Activated CD8-positive, alpha-beta T cell treated with anti-CD3 and anti-CD28 coated beads, Interleukin-2, amount 10 ng/mL, durations not matched to agents 7 days and 5 days (primary cell): Measurements from ENCODE around the gene SNX12. TPM values are rescaled to one million over a fixed set of nuclear protein-coding genes. Genes with fewer than 3 reads are reported as not detected.

ENCODE experiments used
- ATAC-seq: fragments of 150-1000 bp; cut with Tn5 transposase; one replicate; pipeline ENCODE4 v1.10.0; 2021; ENCODE audit warnings: moderate library complexity
- CTCF ChIA-PET: fragments of 350-600 bp; sonication (Branson Sonifier 250); formaldehyde crosslinking; loops from one replicate; lab custom pipeline; 2021; ENCODE audit warnings: antibody characterized with exemption; lab: Charles Lee
- POLR2A ChIA-PET: fragments of 350-600 bp; sonication (Branson Sonifier 250); formaldehyde crosslinking; loops from one replicate; lab custom pipeline; 2021; ENCODE audit warnings: antibody characterized with exemption; lab: Charles Lee
- DNase-seq: peaks from one replicate; pipeline ENCODE4 v3.0.0-alpha.2; 2020
- H3K27ac Mint-ChIP-seq: one replicate; pipeline ENCODE4 v1.8.0; 2021; ENCODE audit warnings: mild to moderate bottlenecking, mixed read lengths
- H3K27me3 Mint-ChIP-seq: one replicate; pipeline ENCODE4 v1.8.0; 2021; ENCODE audit warnings: low read depth, mixed read lengths
- H3K36me3 Mint-ChIP-seq: one replicate; pipeline ENCODE4 v1.8.0; 2021; ENCODE audit warnings: low read depth, mixed read lengths
- H3K4me1 Mint-ChIP-seq: one replicate; pipeline ENCODE4 v1.8.0; 2021; ENCODE audit warnings: low read depth, mixed read lengths
- H3K4me3 Mint-ChIP-seq: one replicate; pipeline ENCODE4 v1.8.0; 2021; ENCODE audit warnings: mild to moderate bottlenecking, mixed read lengths
- H3K9me3 Mint-ChIP-seq: one replicate; pipeline ENCODE4 v1.8.0; 2022; ENCODE audit warnings: mixed read lengths; ENCODE audit not compliant: insufficient read depth
- total RNA-seq, 2 experiments: library from RNA; stranded (reverse); gene quantifications; one replicate each; pipeline ENCODE4 v1.2.3, GENCODE V29; 2021

SNX12 gene
- total RNA-seq, 2 experiments from 2014 or later = 38.9 to 46.9 TPM

GRCh38 chrX:71103110-71103983 is 35.2 kb upstream of the SNX12 start:
- DNase-seq (peak; percentile 72), ATAC-seq (peak; percentile 44)
- Mint-ChIP-seq H3K4me3 (peak overlapping the region; percentile 84), H3K27me3 (no peaks in the 10 kb centered on the region), H3K36me3 (peaks cover 41% of the 10 kb centered on the region), H3K4me1 (peaks cover 80% of the 10 kb centered on the region), H3K9me3 (no peaks in the 10 kb centered on the region), H3K27ac (peak overlapping the region; percentile 95)
- POLR2A ChIA-PET = interaction anchor here (5.2 kb wide), 2 partner anchors 9 to 16 kb away, joined by 58 to 89 read pairs; partner anchors contain the start of genes IL2RG and MED12
- CTCF ChIA-PET = interaction anchor here (1.1 to 8.4 kb wide), 3 partner anchors 8 to 26 kb away, joined by 3 to 90 read pairs (median 40); partner anchors contain the start of gene MED12

- Mint-ChIP-seq H3K36me3 (peaks cover 30% of the 10 kb centered on the region), H3K27me3 (no peaks in the 10 kb centered on the region), H3K4me1 (peaks cover 77% of the 10 kb centered on the region), H3K27ac (peak overlapping the region; percentile 95), H3K4me3 (no peak overlapping the region), H3K9me3 (no peaks in the 10 kb centered on the region)
- no peak for DNase-seq
- POLR2A ChIA-PET = interaction anchor here (0.7 to 5.2 kb wide), 3 partner anchors 10 to 27 kb away, joined by 3 to 89 read pairs (median 58); partner anchors contain the start of genes IL2RG and MED12
- CTCF ChIA-PET = interaction anchor here (0.9 to 8.4 kb wide), 6 partner anchors 10 to 132 kb away, joined by 3 to 90 read pairs (median 16); partner anchors contain the start of genes IL2RG and MED12
- no peak for ATAC-seq
Measured at GRCh38 chrX:71102292-71102691, 34.2 kb upstream of the SNX12 start.

GRCh38 chrX:71100581-71101505 is 32.7 kb upstream of the SNX12 start:
- peaks cover 69% of the 10 kb centered on the region for H3K4me1 Mint-ChIP-seq
- DNase-seq (peak; percentile 40), ATAC-seq (no peak)
- no peaks in the 10 kb centered on the region for H3K9me3 Mint-ChIP-seq
- ChIA-PET POLR2A (interaction anchor here (0.8 to 5.2 kb wide), 3 partner anchors 11 to 28 kb away, joined by 3 to 89 read pairs (median 58); partner anchors contain the start of genes IL2RG and MED12), CTCF (interaction anchor here (1.2 to 8.4 kb wide), 6 partner anchors 9 to 82 kb away, joined by 3 to 90 read pairs (median 18); partner anchors contain the start of genes IL2RG and MED12)
- H3K36me3 Mint-ChIP-seq = peaks cover 19% of the 10 kb centered on the region
- H3K27me3 Mint-ChIP-seq = no peaks in the 10 kb centered on the region
- peak overlapping the region; percentile 57 for H3K27ac Mint-ChIP-seq
- no peak overlapping the region for H3K4me3 Mint-ChIP-seq

- H3K27me3 Mint-ChIP-seq = no peaks in the 10 kb centered on the region
- DNase-seq (no peak), ATAC-seq (no peak)
- no peaks in the 10 kb centered on the region for H3K9me3 Mint-ChIP-seq
- H3K36me3 Mint-ChIP-seq = peaks cover 13% of the 10 kb centered on the region
- ChIA-PET POLR2A (interaction anchor here (0.6 to 5.2 kb wide), 5 partner anchors 8 to 30 kb away, joined by 3 to 89 read pairs (median 5); partner anchors contain the start of genes IL2RG and MED12), CTCF (interaction anchor here (0.8 to 8.4 kb wide), 8 partner anchors 10 to 129 kb away, joined by 3 to 90 read pairs (median 6); partner anchors contain the start of genes IL2RG and MED12)
- no peak overlapping the region for H3K4me3 Mint-ChIP-seq
- H3K27ac Mint-ChIP-seq = no peak overlapping the region
- H3K4me1 Mint-ChIP-seq = peaks cover 68% of the 10 kb centered on the region
Measured at GRCh38 chrX:71099736-71100135, 31.6 kb upstream of the SNX12 start.

GRCh38 chrX:71098951-71099506 is 30.9 kb upstream of the SNX12 start:
- Mint-ChIP-seq H3K27ac (no peak overlapping the region), H3K4me1 (peaks cover 64% of the 10 kb centered on the region), H3K4me3 (no peak overlapping the region), H3K9me3 (no peaks in the 10 kb centered on the region), H3K36me3 (peaks cover 7% of the 10 kb centered on the region), H3K27me3 (no peaks in the 10 kb centered on the region)
- DNase-seq = no peak
- CTCF ChIA-PET = interaction anchor here (0.8 to 8.4 kb wide), 7 partner anchors 13 to 129 kb away, joined by 3 to 90 read pairs (median 5); partner anchors contain the start of genes IL2RG and MED12
- POLR2A ChIA-PET = interaction anchor here (0.6 to 5.2 kb wide), 5 partner anchors 9 to 31 kb away, joined by 3 to 89 read pairs (median 5); partner anchors contain the start of genes IL2RG and MED12
- no peak for ATAC-seq

GRCh38 chrX:71098302-71098701 is 30.2 kb upstream of the SNX12 start:
- Mint-ChIP-seq H3K9me3 (no peaks in the 10 kb centered on the region), H3K27ac (no peak overlapping the region), H3K27me3 (no peaks in the 10 kb centered on the region), H3K36me3 (peaks cover 2% of the 10 kb centered on the region), H3K4me1 (peaks cover 57% of the 10 kb centered on the region), H3K4me3 (no peak overlapping the region)
- DNase-seq (peak; percentile 81), ATAC-seq (peak; percentile 45)
- CTCF ChIA-PET = interaction anchor here (1.1 to 1.5 kb wide), 2 partner anchors 24 to 31 kb away, joined by 3 to 7 read pairs; no protein-coding TSS in a partner anchor
- POLR2A ChIA-PET = interaction anchor here (1.4 to 1.5 kb wide), 2 partner anchors 13 to 20 kb away, joined by 8 to 13 read pairs; partner anchors contain the start of genes IL2RG and MED12

GRCh38 chrX:71096760-71097032 is 28.6 kb upstream of the SNX12 start:
- CTCF ChIA-PET = interaction anchor here (0.6 to 1.8 kb wide), 4 partner anchors 11 to 82 kb away, joined by 3 to 10 read pairs (median 6); partner anchors contain the start of gene MED12
- ATAC-seq (no peak), DNase-seq (no peak)
- Mint-ChIP-seq H3K36me3 (peaks cover 2% of the 10 kb centered on the region), H3K4me1 (peaks cover 44% of the 10 kb centered on the region), H3K27me3 (no peaks in the 10 kb centered on the region), H3K9me3 (no peaks in the 10 kb centered on the region), H3K27ac (no peak overlapping the region), H3K4me3 (peak overlapping the region; percentile 87)
- POLR2A ChIA-PET = interaction anchor here (1.2 to 1.3 kb wide), 4 partner anchors 12 to 32 kb away, joined by 3 to 17 read pairs (median 5); partner anchors contain the start of genes IL2RG and MED12

GRCh38 chrX:71095981-71096759 is 28.0 kb upstream of the SNX12 start:
- ATAC-seq (peak; percentile 63), DNase-seq (no peak)
- H3K4me1 Mint-ChIP-seq = peaks cover 39% of the 10 kb centered on the region
- CTCF ChIA-PET = interaction anchor here (0.6 to 1.8 kb wide), 3 partner anchors 10 to 33 kb away, joined by 3 to 10 read pairs (median 4); partner anchors contain the start of genes CXorf65 and MED12
- H3K27ac Mint-ChIP-seq = peak overlapping the region; percentile 86
- no peaks in the 10 kb centered on the region for H3K9me3 Mint-ChIP-seq
- H3K4me3 Mint-ChIP-seq = peak overlapping the region; percentile 87
- no peaks in the 10 kb centered on the region for H3K27me3 Mint-ChIP-seq
- peaks cover 2% of the 10 kb centered on the region for H3K36me3 Mint-ChIP-seq
- POLR2A ChIA-PET = interaction anchor here (0.5 to 1.3 kb wide), 6 partner anchors 12 to 1176 kb away, joined by 3 to 17 read pairs (median 4); partner anchors contain the start of genes IL2RG and MED12

- ChIA-PET CTCF (interaction anchor here (0.9 kb wide), 1 partner anchor 11 kb away, joined by 3 read pairs; the partner anchor contains the start of gene CXorf65), POLR2A (interaction anchor here (0.5 to 1.3 kb wide), 3 partner anchors 16 to 23 kb away, joined by 3 to 17 read pairs (median 6); partner anchors contain the start of genes IL2RG and MED12)
- Mint-ChIP-seq H3K27me3 (no peaks in the 10 kb centered on the region), H3K36me3 (no peaks in the 10 kb centered on the region), H3K27ac (peak within 1 kb of the TSS; percentile 86), H3K9me3 (no peaks in the 10 kb centered on the region), H3K4me1 (peaks cover 33% of the 10 kb centered on the region), H3K4me3 (peak within 1 kb of the TSS; percentile 87)
- ATAC-seq (peak; percentile 90), DNase-seq (peak; percentile 93)
Measured at GRCh38 chrX:71095555-71095980, 27.4 kb upstream of the SNX12 start, which contains the start of gene FOXO4. FOXO4 (plus strand) TSS chrX:71095851; CDS start chrX:71096529, 678 bp downstream.
